Measurements from ENCODE around the gene TLE3. TPM values are rescaled to one million over a fixed set of nuclear protein-coding genes. Genes with fewer than 3 reads are reported as not detected.
A peak's percentile ranks its signal among the peaks of the same experiment; 100 is the strongest.

TLE3 gene
- total RNA-seq, 1 donor: 12.3 TPM

GRCh38 chr15:70033529-70034140 is 64.1 kb downstream of the TLE3 start:
- peak overlapping the region; percentile 33 for H3K4me3 ChIP-seq (ENCODE audit: low read depth, low read length)
- TF ChIP-seq, protein P1, sequence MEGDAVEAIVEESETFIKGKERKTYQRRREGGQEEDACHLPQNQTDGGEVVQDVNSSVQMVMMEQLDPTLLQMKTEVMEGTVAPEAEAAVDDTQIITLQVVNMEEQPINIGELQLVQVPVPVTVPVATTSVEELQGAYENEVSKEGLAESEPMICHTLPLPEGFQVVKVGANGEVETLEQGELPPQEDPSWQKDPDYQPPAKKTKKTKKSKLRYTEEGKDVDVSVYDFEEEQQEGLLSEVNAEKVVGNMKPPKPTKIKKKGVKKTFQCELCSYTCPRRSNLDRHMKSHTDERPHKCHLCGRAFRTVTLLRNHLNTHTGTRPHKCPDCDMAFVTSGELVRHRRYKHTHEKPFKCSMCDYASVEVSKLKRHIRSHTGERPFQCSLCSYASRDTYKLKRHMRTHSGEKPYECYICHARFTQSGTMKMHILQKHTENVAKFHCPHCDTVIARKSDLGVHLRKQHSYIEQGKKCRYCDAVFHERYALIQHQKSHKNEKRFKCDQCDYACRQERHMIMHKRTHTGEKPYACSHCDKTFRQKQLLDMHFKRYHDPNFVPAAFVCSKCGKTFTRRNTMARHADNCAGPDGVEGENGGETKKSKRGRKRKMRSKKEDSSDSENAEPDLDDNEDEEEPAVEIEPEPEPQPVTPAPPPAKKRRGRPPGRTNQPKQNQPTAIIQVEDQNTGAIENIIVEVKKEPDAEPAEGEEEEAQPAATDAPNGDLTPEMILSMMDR (IDR thresholded peaks at IDR 0.05; ENCODE audit: insufficient read depth, low read length): no peak
- peak; percentile 85 for DNase-seq (ENCODE audit: low read depth)

DNA sequence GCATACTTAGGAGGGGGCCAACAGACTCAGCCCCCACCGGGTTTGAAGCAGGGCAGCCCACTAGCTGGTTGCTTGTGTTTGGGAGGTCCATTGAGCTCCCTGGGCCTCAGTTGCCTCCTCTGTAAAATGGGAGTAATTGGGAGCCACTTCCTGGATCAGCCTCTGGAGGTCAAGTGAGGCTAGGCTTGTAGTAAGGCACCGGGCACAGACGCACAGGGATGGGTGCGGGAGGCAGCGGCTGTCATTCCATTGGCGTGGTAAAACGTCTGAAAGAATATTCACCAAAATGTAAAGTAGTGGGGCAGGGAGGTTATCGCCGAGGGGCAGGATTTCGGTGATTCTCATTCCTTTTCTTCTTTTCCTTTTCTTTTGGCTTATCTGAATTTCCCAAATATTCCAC is 64.6 kb downstream of the TLE3 start:
- H3K4me3 ChIP-seq (ENCODE audit: low read depth, low read length): no peak overlapping the region
- DNase-seq (ENCODE audit: low read depth): no peak
- TF ChIP-seq, protein P1 (IDR thresholded peaks at IDR 0.05; ENCODE audit: insufficient read depth, low read length): no peak

DNA sequence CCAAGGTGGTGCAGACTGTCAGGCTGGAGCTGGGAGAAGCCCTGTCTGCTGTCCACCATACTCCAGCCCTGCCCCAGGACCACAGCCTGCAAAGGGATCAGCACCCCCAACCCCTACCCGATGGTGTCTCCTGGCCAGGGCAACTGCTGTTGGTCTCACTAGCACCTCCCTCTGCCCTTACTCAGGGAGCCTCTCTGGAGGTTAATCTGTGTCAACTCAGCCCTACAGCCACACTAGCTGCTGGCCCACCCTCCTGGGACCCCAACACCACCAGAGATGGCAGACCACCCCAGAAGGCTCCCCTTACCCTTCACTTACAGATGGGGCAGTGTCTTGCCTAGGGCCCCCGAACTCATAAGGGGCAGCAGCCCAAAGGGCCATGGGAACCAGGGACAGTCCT is 65.2 kb downstream of the TLE3 start:
- TF ChIP-seq, protein P1 (IDR thresholded peaks at IDR 0.05; ENCODE audit: insufficient read depth, low read length): no peak
- DNase-seq (ENCODE audit: low read depth): no peak
- no peak overlapping the region for H3K4me3 ChIP-seq (ENCODE audit: low read depth, low read length)

DNA sequence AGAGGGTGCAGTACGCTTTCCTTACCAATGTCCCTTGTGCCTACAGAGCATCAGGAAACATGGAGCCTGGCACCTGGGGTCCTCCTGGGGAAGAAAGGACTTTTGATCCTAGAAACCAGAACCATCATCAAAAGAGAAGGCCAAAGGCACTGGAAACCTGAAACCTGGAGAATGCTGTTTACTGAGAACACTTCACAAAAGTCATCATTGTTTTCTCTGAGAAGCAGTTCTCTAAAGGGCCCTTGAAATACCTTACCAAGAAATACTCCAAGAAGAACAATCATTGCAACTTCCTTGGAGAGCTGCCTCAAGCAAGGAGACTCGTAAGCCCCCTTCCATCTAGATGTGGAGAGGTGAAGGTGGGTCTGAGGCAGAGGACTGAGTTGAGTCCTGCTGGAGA is 66.0 kb downstream of the TLE3 start:
- no peak for DNase-seq (ENCODE audit: low read depth)
- no peak overlapping the region for H3K4me3 ChIP-seq (ENCODE audit: low read depth, low read length)
- TF ChIP-seq, protein P1 (IDR thresholded peaks at IDR 0.05; ENCODE audit: insufficient read depth, low read length): no peak

- DNase-seq (ENCODE audit: low read depth): no peak
- no peak overlapping the region for H3K4me3 ChIP-seq (ENCODE audit: low read depth, low read length)
- TF ChIP-seq, protein P1 (IDR thresholded peaks at IDR 0.05; ENCODE audit: insufficient read depth, low read length): no peak
These were observed 66.5 kb downstream of the TLE3 start for GRCh38 chr15:70031261-70031660.

- no peak overlapping the region for H3K4me3 ChIP-seq (ENCODE audit: low read depth, low read length)
- no peak for DNase-seq (ENCODE audit: low read depth)
- TF ChIP-seq, protein P1 (IDR thresholded peaks at IDR 0.05; ENCODE audit: insufficient read depth, low read length): no peak
These were observed 66.9 kb downstream of the TLE3 start for GRCh38 chr15:70030851-70031250.

DNA sequence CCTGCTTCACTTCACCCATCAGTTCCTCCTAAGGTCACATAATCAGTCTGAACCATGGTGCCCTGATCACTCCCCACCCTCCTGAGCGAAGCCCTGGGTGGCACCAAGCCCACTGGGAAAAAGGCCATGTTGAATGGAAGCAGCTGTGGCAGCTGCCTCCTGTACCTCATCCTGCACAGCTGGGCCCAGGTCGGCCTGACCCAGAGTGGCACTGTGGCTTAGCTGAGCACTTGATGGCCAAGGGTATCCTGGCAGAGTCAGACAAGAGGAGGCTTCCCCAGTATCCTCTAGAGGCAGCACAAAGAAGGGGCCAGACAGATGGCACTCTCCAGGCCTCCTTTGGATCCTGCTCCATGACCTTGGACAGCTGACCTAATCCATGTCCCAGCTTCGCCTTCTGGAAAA is 68.4 kb downstream of the TLE3 start:
- H3K4me3 ChIP-seq (ENCODE audit: low read depth, low read length): no peak overlapping the region
- TF ChIP-seq, protein P1 (IDR thresholded peaks at IDR 0.05; ENCODE audit: insufficient read depth, low read length): no peak
- no peak for DNase-seq (ENCODE audit: low read depth)

All from fibroblast of the aortic adventitia (primary cell).